ENCODE measurements around the gene BAHD1. TPM values are rescaled to one million over a fixed set of nuclear protein-coding genes. Genes with fewer than 3 reads are reported as not detected.

BAHD1 gene
- total RNA-seq, 4 donors from 2014 or later, result 9.0 to 35.5 (median 26.4) TPM

- no peaks in the 10 kb centered on the region for H3K27me3 ChIP-seq
- H3K4me1 ChIP-seq, result peaks cover 9 to 23% (median 20%) of the 10 kb centered on the region in 4 donors
- no peaks in the 10 kb centered on the region for H3K9me3 ChIP-seq
- in situ Hi-C loops (cut with MboI; ENCODE audit: low pct_ligation_motif_present in 1 of 4, low pct_unique_long_range_greater_than_20kb in 1 of 4, low sequenced_read_pairs in 3 of 4) (loop anchor here in 2 of 4 donors (10.0 to 25.0 kb wide), 2 partner anchors 60 to 112 kb away; partner anchors contain the start of genes INAFM2 (in 1 of the 2) and PLCB2 (in 1 of the 2)), intact Hi-C loops (cut with DNase I; ENCODE audit: low total_unique reads) (loop anchor here (5.0 kb wide), 1 partner anchor 142 kb away; the partner anchor contains the start of gene ANKRD63)
- WGBS, 2 donors (ENCODE audit: low coverage in 1 of 2), result 67 to 96% methylated on average over 2 to 6 of the region's 6 CpGs
- no peaks in the 10 kb centered on the region for H3K36me3 ChIP-seq
- no peak overlapping the region for H3K27ac ChIP-seq
- no peak for TF ChIP-seq EP300 (IDR thresholded peaks at IDR 0.05; ENCODE audit: low read depth)
- TF ChIP-seq POLR2A (IDR thresholded peaks at IDR 0.05), result no peak
- TF ChIP-seq POLR2AphosphoS5 (IDR thresholded peaks at IDR 0.05), result no peak
- no peak for TF ChIP-seq CTCF (IDR thresholded peaks at IDR 0.05)
- no peak for DNase-seq
- no peak overlapping the region for H3K4me3 ChIP-seq
These were observed 16.2 kb upstream of the BAHD1 start for GRCh38 chr15:40424483-40425115.

- intact Hi-C loops (cut with DNase I; ENCODE audit: low total_unique reads), result no loop called here
- Histone ChIP-seq H3K27ac (no peak overlapping the region), H3K27me3 (no peaks in the 10 kb centered on the region), H3K36me3 (no peaks in the 10 kb centered on the region), H3K9me3 (no peaks in the 10 kb centered on the region), H3K4me1 (peaks cover 9 to 18% (median 13%) of the 10 kb centered on the region in 4 donors), H3K4me3 (no peak overlapping the region)
- no peak for DNase-seq
- in situ Hi-C loops (cut with MboI; ENCODE audit: low pct_ligation_motif_present in 1 of 4, low pct_unique_long_range_greater_than_20kb in 1 of 4, low sequenced_read_pairs in 3 of 4), result loop anchor here in 1 of 4 donors (10.0 kb wide), 1 partner anchor 61 kb away; no protein-coding TSS in a partner anchor
- 88 to 93% methylated on average over 4 to 5 of the region's 5 CpGs for WGBS, 2 donors (ENCODE audit: low coverage in 1 of 2)
- no peak for TF ChIP-seq POLR2A (IDR thresholded peaks at IDR 0.05)
- TF ChIP-seq POLR2AphosphoS5 (IDR thresholded peaks at IDR 0.05), result no peak
- TF ChIP-seq EP300 (IDR thresholded peaks at IDR 0.05; ENCODE audit: low read depth), result no peak
- TF ChIP-seq CTCF (IDR thresholded peaks at IDR 0.05), result no peak
These were observed 15.1 kb upstream of the BAHD1 start for GRCh38 chr15:40425681-40426080.

GRCh38 chr15:40427188-40427587, 13.6 kb upstream of the BAHD1 start:
- H3K4me3 ChIP-seq, result no peak overlapping the region
- intact Hi-C loops (cut with DNase I; ENCODE audit: low total_unique reads) (no loop called here), in situ Hi-C loops (cut with MboI; ENCODE audit: low pct_ligation_motif_present in 1 of 4, low pct_unique_long_range_greater_than_20kb in 1 of 4, low sequenced_read_pairs in 3 of 4) (loop anchor here in 1 of 4 donors (10.0 kb wide), 1 partner anchor 62 kb away; no protein-coding TSS in a partner anchor)
- H3K4me1 ChIP-seq, result peaks cover 0 to 3% (median 0%) of the 10 kb centered on the region in 4 donors
- 95% methylated on average over 9 of the region's 9 CpGs; no CpG with 5 or more reads in 1 of the 2 donors for WGBS, 2 donors (ENCODE audit: low coverage in 1 of 2)
- H3K27me3 ChIP-seq, result no peaks in the 10 kb centered on the region
- no peak for TF ChIP-seq POLR2A (IDR thresholded peaks at IDR 0.05)
- TF ChIP-seq POLR2AphosphoS5 (IDR thresholded peaks at IDR 0.05), result no peak
- TF ChIP-seq EP300 (IDR thresholded peaks at IDR 0.05; ENCODE audit: low read depth), result no peak
- TF ChIP-seq CTCF (IDR thresholded peaks at IDR 0.05), result no peak
- DNase-seq, result no peak
- no peak overlapping the region for H3K27ac ChIP-seq
- H3K36me3 ChIP-seq, result no peaks in the 10 kb centered on the region
- H3K9me3 ChIP-seq, result no peaks in the 10 kb centered on the region

- in situ Hi-C loops (cut with MboI; ENCODE audit: low pct_ligation_motif_present in 1 of 4, low pct_unique_long_range_greater_than_20kb in 1 of 4, low sequenced_read_pairs in 3 of 4), result loop anchor here in 1 of 4 donors (10.0 kb wide), 1 partner anchor 63 kb away; no protein-coding TSS in a partner anchor
- intact Hi-C loops (cut with DNase I; ENCODE audit: low total_unique reads), result no loop called here
- TF ChIP-seq EP300 (IDR thresholded peaks at IDR 0.05; ENCODE audit: low read depth), result no peak
- no peak for TF ChIP-seq POLR2AphosphoS5 (IDR thresholded peaks at IDR 0.05)
- TF ChIP-seq CTCF (IDR thresholded peaks at IDR 0.05), result no peak
These were observed 12.6 kb upstream of the BAHD1 start for GRCh38 chr15:40428185-40428584.

More at GRCh38 chr15:40428185-40428584, 12.6 kb upstream of the BAHD1 start:
- no peak for DNase-seq
- Histone ChIP-seq H3K4me1 (peaks cover 0 to 3% (median 0%) of the 10 kb centered on the region in 4 donors), H3K9me3 (no peaks in the 10 kb centered on the region), H3K4me3 (no peak overlapping the region), H3K36me3 (no peaks in the 10 kb centered on the region), H3K27me3 (no peaks in the 10 kb centered on the region), H3K27ac (no peak overlapping the region)
- WGBS, 2 donors (ENCODE audit: low coverage in 1 of 2), result 91% methylated on average over 4 of the region's 4 CpGs; no CpG with 5 or more reads in 1 of the 2 donors

Measured in transverse colon (tissue), 4 donors.